Ecto neural progenitor cell (in vitro differentiated cells): ENCODE data around the gene MCM5.

Source experiments
- DNase-seq: peaks from one replicate; pipeline ENCODE4 v3.0.0-alpha.2; 2018; ENCODE audit warnings: low spot score

Gene MCM5

DNA sequence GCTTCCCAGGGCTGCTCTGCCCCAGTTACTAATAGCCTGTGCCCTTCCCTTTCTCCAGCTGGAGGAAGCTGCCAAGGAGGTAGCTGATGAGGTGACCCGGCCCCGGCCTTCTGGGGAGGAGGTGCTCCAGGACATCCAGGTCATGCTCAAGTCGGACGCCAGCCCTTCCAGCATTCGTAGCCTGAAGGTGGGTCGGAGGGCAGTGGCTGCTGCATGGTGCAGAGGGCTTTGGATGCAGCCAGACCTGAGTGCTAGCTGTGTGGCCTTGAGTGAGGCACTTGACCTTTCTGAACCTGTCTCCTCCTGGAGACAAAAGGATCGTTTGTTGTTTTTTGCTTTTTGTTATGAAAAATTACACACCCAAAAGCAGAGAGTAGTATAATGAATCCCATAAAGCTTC lies 3.4 kb downstream of the MCM5 start:
- no peak for DNase-seq

DNA sequence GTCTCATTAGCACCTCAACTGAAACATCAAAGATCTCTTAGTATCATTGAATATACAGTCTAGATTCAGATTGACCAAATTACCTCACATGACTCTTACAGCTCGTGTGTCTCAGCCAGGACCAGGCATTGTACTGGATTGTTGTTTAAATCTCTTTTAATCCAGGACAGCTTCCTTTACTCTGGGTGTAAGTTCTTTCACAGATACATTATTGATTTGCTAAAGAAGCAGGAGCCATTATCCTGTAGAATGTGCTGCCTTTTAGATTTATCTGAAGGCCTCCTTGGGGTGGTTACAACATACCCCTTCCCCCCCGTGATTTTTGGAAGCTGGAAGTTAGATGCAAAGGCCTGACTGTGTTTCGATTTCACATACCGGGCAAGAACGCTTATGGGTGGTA lies 4.2 kb downstream of the MCM5 start:
- DNase-seq: no peak

GRCh38 chr22:35406443-35406842 lies 6.5 kb downstream of the MCM5 start:
- no peak for DNase-seq

GRCh38 chr22:35407362-35407761 lies 7.4 kb downstream of the MCM5 start:
- no peak for DNase-seq

DNA sequence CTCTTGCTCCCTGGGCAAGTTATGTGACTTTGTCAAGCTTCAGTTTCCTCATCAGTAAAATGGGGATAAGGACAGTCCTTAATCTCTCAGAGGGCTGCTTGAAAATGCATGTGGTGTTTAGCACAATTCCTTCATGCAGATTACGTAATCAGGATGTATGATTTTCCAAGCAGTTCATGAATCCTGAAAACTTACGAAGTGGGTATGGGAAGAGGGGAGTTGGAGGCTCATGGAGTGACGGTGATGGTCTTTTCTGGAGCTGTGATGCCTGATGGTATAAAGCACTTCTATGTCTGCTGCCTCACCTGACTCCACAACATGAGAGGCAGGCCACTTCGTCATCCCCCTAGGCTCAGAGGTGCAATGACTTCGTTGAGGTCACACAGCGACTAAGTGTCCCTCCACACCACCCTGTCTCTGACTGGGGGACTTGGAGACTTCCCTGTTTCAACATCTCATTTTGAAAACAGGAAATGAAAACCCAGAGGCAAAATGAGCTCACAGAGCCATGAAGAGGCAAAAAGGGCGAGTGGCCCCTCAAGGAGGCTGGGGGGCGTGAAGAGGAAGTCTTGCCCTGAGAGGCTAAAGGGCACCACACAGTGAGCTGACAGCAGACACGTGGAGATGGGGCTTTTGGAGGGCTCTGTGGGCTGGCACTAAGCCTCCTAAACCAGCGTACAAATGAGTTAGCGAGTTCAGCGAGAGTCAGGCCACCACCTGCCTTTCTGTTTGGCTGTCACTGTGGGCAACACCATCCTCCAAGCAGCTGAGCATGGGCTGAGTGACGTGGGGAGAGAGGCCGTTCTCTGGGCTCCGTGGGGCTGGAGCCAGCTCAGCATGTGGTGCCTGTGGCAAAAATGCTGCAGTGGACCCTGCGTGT lies 10.1 kb downstream of the MCM5 start:
- DNase-seq: no peak

DNA sequence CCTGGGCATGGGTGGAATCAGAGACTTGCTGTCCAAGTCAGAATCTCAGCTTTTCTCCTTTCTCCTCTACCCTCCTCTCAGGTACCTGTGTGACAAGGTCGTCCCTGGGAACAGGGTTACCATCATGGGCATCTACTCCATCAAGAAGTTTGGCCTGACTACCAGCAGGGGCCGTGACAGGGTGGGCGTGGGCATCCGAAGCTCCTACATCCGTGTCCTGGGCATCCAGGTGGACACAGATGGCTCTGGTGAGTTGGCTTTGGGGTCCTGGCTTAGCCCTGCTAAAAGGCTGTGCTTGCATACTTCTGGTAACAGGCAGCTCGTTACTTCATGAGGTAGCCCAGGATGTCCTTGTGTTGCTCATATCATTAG lies 10.7 kb downstream of the MCM5 start:
- DNase-seq: no peak

GRCh38 chr22:35411102-35411501 lies 11.2 kb downstream of the MCM5 start:
- no peak for DNase-seq

DNA sequence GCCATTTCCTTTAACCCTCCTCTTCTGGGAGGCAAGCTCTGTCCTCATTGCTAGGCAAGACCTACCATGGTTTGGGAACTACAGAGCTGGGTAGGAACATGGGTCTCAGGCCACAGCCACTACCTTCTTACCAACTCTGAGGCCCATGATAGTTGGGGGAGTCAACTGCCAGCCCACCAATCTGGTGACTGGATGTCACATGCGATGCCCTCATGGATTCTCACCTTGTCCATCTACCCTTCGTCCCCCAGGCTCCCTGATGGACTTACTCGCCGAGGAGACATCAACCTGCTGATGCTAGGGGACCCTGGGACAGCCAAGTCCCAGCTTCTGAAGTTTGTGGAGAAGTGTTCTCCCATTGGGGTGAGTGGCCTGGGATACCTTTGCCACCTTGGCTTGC lies 13.7 kb downstream of the MCM5 start:
- DNase-seq: no peak

GRCh38 chr22:35417606-35418005 lies 17.7 kb downstream of the MCM5 start:
- DNase-seq: no peak

GRCh38 chr22:35418088-35418487 lies 18.1 kb downstream of the MCM5 start:
- DNase-seq: no peak

GRCh38 chr22:35418731-35419130 lies 18.8 kb downstream of the MCM5 start:
- DNase-seq: no peak

GRCh38 chr22:35419756-35420155 lies 19.8 kb downstream of the MCM5 start:
- DNase-seq: no peak

GRCh38 chr22:35421121-35421520 lies 21.2 kb downstream of the MCM5 start:
- no peak for DNase-seq

DNA sequence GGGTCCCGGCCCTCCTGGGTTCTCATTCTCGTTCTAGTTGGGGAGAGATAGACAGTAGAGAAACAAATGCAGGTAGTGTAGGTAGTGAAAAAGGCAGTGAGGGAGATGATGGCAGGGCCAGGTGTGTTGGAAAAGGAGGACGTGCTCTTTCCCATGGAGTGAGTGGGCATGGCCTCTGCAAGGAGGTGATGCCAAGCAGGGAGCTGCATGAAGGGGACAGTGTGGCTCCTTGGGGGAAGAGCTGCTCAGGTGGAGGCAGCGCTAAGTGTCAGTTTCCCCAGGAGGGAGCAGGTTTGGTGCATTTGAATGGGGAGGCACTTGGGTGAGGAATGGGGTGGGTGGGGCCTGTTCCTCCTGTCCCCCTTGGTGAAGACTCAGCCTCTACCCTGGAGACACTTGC lies 22.2 kb downstream of the MCM5 start:
- no peak for DNase-seq

DNA sequence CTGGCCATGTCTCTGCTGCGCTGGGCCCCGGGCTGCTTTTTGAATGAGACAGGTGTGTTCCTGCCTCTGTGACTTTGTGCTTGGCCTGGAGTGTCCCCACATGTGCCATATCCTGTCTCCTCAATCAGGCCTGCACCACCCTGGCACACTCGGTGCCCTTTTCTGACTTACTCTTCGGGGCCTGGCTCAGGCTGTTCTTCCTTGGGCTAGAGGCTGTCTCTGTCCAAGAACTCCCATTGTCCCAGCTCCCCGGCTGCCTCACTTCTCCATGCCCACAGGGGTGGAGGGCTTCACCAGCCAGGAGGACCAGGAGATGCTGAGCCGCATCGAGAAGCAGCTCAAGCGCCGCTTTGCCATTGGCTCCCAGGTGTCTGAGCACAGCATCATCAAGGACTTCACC lies 23.0 kb downstream of the MCM5 start:
- no peak for DNase-seq

GRCh38 chr22:35424081-35424480 lies 24.1 kb downstream of the MCM5 start:
- no peak for DNase-seq

GRCh38 chr22:35424761-35425160 lies 24.8 kb downstream of the MCM5 start:
- DNase-seq: no peak

- no peak for DNase-seq
Observed at GRCh38 chr22:35425546-35425945, 25.6 kb downstream of the MCM5 start.

- DNase-seq: peak; percentile 70
Observed at GRCh38 chr22:35425971-35426800, 26.2 kb downstream of the MCM5 start.

- no peak for DNase-seq
Observed at GRCh38 chr22:35426801-35427140, 26.8 kb downstream of the MCM5 start.

- DNase-seq: peak; percentile 90
Observed at GRCh38 chr22:35430897-35431322, 31.0 kb downstream of the MCM5 start.

DNA sequence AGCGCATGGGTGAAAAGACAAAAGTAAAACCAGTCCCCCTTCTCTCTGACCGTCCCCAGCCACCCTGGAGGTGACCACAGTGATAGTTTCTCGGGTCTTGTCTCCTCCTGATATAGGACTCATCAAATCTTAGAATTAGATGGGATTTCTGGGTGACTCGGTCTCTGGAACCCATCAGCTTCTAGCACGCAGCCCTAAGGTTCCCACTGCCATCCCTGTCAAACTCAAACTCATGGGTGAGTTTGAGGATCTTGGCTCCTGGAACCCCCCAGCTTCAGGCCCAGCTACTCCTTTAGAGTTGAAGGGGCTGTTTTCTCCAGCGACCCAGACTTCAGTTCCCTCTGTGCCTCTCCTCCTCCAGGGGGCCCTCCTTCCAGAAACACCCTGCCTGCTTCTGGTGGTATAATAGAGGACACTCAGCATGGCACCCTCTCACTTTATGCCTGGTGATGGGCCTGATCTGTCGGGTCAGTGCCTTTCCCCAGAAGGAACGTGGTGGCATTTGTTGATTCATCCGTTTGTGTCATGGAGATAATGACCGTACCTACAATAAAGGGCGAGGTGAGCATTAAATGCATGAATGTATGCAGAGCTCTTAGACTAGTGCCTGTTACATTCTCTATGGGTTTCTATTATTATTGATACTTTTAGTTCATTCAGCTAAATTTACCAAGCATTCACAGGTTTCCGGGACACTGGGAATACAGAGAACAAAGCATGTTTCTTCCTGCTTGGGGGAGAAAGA lies 31.7 kb downstream of the MCM5 start:
- DNase-seq: no peak
